Prostate gland (tissue), 2 donors: Measurements from ENCODE around the gene SHROOM4.

Experiments used
- CTCF ChIP-seq, 4 experiments: fragments of 200-600 bp in 2 of 4; fragments of 450-650 bp in 2 of 4; sonication (generic) in 2 of 4; IDR thresholded peaks; 1 replicate in 3 of 4; 2 replicates in 1 of 4; pipeline ENCODE4 v1.5.1; 2016 to 2019; ENCODE audit warnings: antibody characterized with exemption in 4 of 4, mild to moderate bottlenecking in 2 of 4, moderate library complexity in 2 of 4
- POLR2A ChIP-seq: fragments of 450-650 bp; IDR thresholded peaks from one replicate; pipeline ENCODE4 v1.6.1; 2016; ENCODE audit warnings: antibody characterized with exemption, mild to moderate bottlenecking
- POLR2AphosphoS5 ChIP-seq: sonication (generic); formaldehyde crosslinking; IDR thresholded peaks from one replicate; pipeline ENCODE4 v1.6.1; 2017; ENCODE audit warnings: antibody characterized with exemption

DNA sequence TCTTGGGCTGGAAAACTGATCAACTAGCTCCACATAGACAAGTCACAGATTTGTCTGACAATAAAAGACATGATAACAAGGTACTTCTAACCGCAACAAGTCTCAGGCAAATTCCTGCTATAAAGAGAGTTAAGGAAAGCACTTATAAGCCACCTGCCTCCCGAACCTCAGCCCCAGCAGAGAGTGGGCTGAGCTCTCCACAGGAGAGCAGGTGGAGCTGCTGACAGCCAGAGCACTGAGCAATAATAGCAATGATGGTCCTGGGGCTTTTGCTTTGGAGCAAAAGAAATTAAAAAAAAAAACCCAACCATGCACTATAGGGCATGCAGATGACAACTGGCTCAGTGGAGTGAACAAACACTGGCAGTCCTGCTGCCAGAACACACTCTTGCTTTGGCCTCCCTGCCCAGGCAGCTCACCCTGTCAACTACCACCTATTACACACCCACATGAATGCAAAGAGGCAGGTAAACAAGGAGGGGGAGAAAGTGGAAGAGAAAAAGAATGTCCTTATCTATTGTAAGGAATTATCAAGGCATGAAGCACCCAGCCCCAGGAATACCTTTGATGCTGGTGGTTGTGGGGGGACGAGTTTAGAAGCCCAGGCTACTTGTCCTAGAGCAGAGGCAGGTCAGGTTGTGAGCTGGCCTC, 207.6 kb downstream of the SHROOM4 start:
- no peak for TF ChIP-seq CTCF (IDR thresholded peaks at IDR 0.05)
- TF ChIP-seq POLR2A, result no peak
- TF ChIP-seq POLR2AphosphoS5, result no peak
